ENCODE measurements around the gene LRRC25. TPM values are rescaled to one million over a fixed set of nuclear protein-coding genes. Genes with fewer than 3 reads are reported as not detected.

Gene LRRC25
- total and polyA plus RNA-seq, 3 experiments from 2014 or later: 0.26 to 0.31 TPM; not detected in 1

Other genes starting within 250 kb of the LRRC25 start
- gene PIK3R2, start 244.5 kb downstream of the LRRC25 start, total RNA-seq: 10 to 100 TPM; 17.7 to 17.9 TPM
- 5.7 TPM for gene PIK3R2, start 244.5 kb downstream of the LRRC25 start, polyA plus RNA-seq
- 10 to 100 TPM; 33.3 to 34.5 TPM for gene IFI30, start 223.8 kb downstream of the LRRC25 start, total RNA-seq
- 10.9 TPM for gene IFI30, start 223.8 kb downstream of the LRRC25 start, polyA plus RNA-seq
- gene MPV17L2, start 204.4 kb downstream of the LRRC25 start, total RNA-seq: 10 to 100 TPM; 24.2 to 24.6 TPM
- 12.6 TPM for gene MPV17L2, start 204.4 kb downstream of the LRRC25 start, polyA plus RNA-seq
- 1 to 10 TPM; 2.9 to 3.8 TPM for gene RAB3A, start 193.6 kb downstream of the LRRC25 start, total RNA-seq
- 0.59 TPM for gene RAB3A, start 193.6 kb downstream of the LRRC25 start, polyA plus RNA-seq
- not detected for gene PDE4C, start 171.2 kb downstream of the LRRC25 start, total RNA-seq
- not detected for gene PDE4C, start 171.2 kb downstream of the LRRC25 start, polyA plus RNA-seq
- gene IQCN, start 123.2 kb downstream of the LRRC25 start, total RNA-seq: 1 to 10 TPM; 1.3 TPM
- 0.31 TPM for gene IQCN, start 123.2 kb downstream of the LRRC25 start, polyA plus RNA-seq
- 100 to 1,000 TPM; 300 to 327 TPM for gene JUND, start 116.0 kb downstream of the LRRC25 start, total RNA-seq
- 174 TPM for gene JUND, start 116.0 kb downstream of the LRRC25 start, polyA plus RNA-seq
- gene LSM4, start 74.5 kb downstream of the LRRC25 start, total RNA-seq: 100 to 1,000 TPM; 351 to 373 TPM
- 154 TPM for gene LSM4, start 74.5 kb downstream of the LRRC25 start, polyA plus RNA-seq
- gene PGPEP1, start 57.0 kb downstream of the LRRC25 start, total RNA-seq: 10 to 100 TPM; 27.3 to 27.7 TPM
- 12.2 TPM for gene PGPEP1, start 57.0 kb downstream of the LRRC25 start, polyA plus RNA-seq
- gene GDF15, start 11.5 kb downstream of the LRRC25 start, total RNA-seq: under 1 TPM; 0.28 to 0.29 TPM
- not detected for gene GDF15, start 11.5 kb downstream of the LRRC25 start, polyA plus RNA-seq
- gene SSBP4, start 21.8 kb upstream of the LRRC25 start, total RNA-seq: 100 to 1,000 TPM; 111 to 131 TPM
- gene SSBP4, start 21.8 kb upstream of the LRRC25 start, polyA plus RNA-seq: 108 TPM
- gene ISYNA1, start 40.5 kb upstream of the LRRC25 start, total RNA-seq: 10 to 100 TPM; 18.2 to 20.3 TPM
- gene ISYNA1, start 40.5 kb upstream of the LRRC25 start, polyA plus RNA-seq: 33.2 TPM
- 10 to 100 TPM; 24.4 to 25.5 TPM for gene ELL, start 124.4 kb upstream of the LRRC25 start, total RNA-seq
- 22.1 TPM for gene ELL, start 124.4 kb upstream of the LRRC25 start, polyA plus RNA-seq
- gene FKBP8, start 146.0 kb upstream of the LRRC25 start, total RNA-seq: 100 to 1,000 TPM; 161 to 170 TPM
- 138 TPM for gene FKBP8, start 146.0 kb upstream of the LRRC25 start, polyA plus RNA-seq
- gene KXD1, start 160.2 kb upstream of the LRRC25 start, total RNA-seq: 100 to 1,000 TPM; 127 to 128 TPM
- gene KXD1, start 160.2 kb upstream of the LRRC25 start, polyA plus RNA-seq: 84.4 TPM
- gene UBA52, start 174.2 kb upstream of the LRRC25 start, total RNA-seq: 1,000 to 10,000 TPM; 1,684 to 1,700 TPM
- gene UBA52, start 174.2 kb upstream of the LRRC25 start, polyA plus RNA-seq: 1,487 TPM
- gene REX1BD, start 191.2 kb upstream of the LRRC25 start, total RNA-seq: 100 to 1,000 TPM; 107 to 110 TPM
- gene REX1BD, start 191.2 kb upstream of the LRRC25 start, polyA plus RNA-seq: 169 TPM
- not detected for gene CRLF1, start 209.2 kb upstream of the LRRC25 start, total RNA-seq
- gene CRLF1, start 209.2 kb upstream of the LRRC25 start, polyA plus RNA-seq: not detected
- gene TMEM59L, start 215.2 kb upstream of the LRRC25 start, total RNA-seq: not detected
- not detected for gene TMEM59L, start 215.2 kb upstream of the LRRC25 start, polyA plus RNA-seq
- 10 to 100 TPM; 12.4 to 12.8 TPM for gene KLHL26, start 239.4 kb upstream of the LRRC25 start, total RNA-seq
- gene KLHL26, start 239.4 kb upstream of the LRRC25 start, polyA plus RNA-seq: 5.1 TPM

Measured in CD8-positive, alpha-beta memory T cell (primary cell).